CD1c-positive myeloid dendritic cell (primary cell): ENCODE results near the gene ATP5PF.
"Not testable (repeated sequence)": the region's sequence is repeated elsewhere in the genome, so short reads cannot be mapped to it uniquely, and the experiment has no call there.

Source experiments
- DNase-seq: peaks from one replicate; pipeline ENCODE4 v3.0.0-alpha.2; 2016; ENCODE audit errors: extremely low spot score

ATP5PF gene, protein sequence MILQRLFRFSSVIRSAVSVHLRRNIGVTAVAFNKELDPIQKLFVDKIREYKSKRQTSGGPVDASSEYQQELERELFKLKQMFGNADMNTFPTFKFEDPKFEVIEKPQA

DNA sequence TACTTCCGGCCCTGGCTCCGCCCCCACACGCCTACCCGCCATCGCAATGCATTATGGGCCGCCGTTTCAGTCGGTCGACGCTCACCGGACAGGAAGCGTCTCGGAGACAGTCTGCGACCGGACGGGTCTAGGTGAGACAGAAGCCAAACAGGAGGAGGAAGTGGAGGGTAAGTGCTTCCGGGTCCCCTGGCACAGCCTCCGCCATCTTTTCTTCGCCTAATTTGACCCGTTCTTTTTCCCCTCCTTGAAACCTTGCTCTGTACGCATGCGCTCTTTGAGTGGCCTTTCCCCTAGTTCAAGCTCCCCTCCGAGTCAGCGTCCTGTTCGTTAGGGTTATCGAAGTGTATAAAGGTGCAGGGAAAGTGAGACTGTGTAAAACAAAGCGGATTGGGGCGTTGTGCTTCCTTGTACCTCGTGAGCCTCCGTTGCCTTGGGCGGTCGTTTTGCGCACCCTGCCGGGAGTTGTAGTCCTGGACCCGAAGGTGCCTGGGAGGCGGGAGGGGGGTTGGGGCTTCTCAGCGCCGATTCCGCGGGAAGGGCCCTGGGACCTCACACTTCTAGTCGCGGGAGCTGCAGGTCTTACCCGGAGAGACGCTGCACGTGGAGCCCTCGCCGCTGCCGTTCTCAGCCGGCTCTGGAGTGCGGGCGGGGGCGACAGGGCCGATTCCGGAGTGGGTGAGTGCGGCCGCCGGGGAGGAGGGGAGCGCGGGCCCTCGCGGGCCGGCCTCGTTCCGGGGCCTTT, at the start of gene ATP5PF, which contains the start of gene GABPA:
ATP5PF (minus strand) TSS at position 1 of the 742 bp plus-strand sequence. CDS start 5,110 bp downstream, outside the sequence.
GABPA (plus strand) TSS at position 69 of the 742 bp plus-strand sequence. CDS start 6,627 bp downstream, outside the sequence.
- peak; percentile 98 for DNase-seq

DNA sequence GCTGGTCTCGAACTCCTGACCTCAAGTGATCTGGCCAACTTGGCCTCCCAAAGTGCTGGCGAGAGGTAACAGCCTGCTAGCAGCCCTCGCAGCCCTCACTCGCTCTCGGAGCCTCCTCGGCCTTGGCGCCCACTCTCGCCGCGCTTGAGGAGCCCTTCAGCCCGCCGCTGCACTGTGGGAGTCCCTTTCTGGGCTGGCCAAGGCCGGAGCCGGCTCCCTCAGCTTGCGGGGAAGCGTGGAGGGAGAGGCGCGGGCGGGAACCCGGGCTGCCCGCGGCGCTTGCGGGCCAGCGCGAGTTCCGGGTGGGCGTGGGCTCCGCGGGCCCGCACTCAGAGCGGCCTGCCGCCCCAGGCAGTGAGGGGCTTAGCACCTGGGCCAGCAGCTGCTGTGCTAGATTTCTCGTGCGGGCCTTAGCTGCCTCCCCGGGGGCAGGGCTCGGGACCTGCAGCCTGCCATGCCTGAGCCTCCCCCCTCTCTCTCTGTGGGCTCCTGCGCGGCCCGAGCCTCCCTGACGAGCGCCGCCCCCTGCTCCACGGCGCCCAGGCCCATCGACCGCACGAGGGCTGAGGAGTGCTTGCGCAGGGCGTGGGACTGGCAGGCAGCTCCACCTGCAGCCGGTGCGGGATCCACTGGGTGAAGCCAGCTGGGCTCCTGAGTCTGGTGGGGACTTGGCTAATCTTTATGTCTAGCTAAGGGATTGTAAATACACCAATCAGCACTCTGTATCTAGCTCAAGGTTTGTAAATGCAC, 43.6 kb upstream of the ATP5PF start:
- not testable (repeated sequence) for DNase-seq

DNA sequence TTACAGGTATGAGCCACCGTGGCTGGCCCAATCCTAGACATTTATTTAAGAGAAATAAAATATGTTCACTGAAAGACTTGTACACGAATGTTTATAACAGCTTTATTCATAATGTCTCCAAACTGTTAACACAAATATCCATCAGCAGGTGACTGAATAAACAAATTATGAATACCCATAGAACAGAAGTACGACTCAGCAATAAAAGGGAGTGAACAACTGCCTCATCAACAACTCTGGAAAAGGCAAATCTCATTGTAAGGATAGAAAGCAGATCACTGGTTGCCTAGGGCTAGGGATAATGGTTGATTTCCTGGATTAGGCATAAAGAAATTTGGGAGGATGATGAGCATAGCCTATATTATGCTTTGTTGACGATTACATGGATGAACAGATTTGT, 41.7 kb upstream of the ATP5PF start:
- no peak for DNase-seq

DNA sequence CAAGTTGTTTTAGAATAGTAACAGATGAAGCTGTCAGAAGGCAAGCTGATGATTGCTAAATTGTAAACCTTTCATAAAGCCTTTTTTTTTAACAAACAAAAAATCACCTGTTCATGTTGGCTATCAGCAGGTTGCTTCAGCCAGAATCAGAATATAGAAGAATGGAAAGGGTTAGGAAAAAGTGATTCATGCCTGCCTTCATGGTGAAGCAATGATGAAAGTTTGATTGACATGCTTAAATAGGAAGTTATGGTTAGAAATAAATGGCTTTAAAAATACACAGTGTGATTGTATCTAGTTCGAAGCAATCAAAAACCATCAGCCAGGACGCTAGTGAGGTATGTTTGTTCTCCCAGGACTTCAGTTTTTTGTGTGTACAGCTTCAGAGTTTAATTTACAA, 38.0 kb upstream of the ATP5PF start:
- DNase-seq: peak; percentile 27

DNA sequence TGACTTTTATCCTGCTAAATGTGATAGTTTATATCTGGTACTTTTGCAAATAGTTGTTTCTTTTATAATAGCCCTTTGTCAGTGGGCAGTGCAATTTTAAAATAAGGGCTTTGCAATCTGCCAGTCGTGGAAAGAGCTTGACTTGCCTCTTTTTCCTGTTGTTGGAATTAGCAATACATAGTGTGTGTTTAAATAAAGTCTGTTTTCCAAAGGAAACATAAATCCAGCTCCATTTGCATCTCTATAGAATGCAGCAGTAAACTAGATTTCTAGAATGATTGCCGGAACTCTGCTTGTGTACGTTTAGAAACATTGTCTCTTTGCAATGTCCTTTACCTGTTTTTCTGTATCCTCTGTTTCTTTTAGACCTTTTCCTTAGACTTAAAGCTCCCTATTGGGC, 33.2 kb upstream of the ATP5PF start:
- no peak for DNase-seq

DNA sequence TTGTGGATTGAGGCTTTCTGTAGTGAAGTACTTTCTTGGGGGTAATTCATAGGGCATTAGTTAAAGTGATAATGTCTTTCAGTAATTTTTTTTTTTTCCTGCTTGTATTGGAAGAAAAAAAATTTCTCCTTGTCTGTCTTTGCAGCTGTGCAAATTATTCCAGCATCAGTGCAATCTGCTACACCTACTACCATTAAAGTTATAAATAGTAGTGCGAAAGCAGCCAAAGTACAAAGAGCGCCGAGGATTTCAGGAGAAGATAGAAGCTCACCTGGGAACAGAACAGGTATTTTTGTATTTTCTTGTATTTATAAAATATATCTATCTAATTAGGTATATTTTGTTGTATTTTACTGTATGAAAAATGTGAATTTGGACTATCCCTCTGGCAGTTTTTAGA, 29.4 kb upstream of the ATP5PF start:
- DNase-seq: no peak

DNA sequence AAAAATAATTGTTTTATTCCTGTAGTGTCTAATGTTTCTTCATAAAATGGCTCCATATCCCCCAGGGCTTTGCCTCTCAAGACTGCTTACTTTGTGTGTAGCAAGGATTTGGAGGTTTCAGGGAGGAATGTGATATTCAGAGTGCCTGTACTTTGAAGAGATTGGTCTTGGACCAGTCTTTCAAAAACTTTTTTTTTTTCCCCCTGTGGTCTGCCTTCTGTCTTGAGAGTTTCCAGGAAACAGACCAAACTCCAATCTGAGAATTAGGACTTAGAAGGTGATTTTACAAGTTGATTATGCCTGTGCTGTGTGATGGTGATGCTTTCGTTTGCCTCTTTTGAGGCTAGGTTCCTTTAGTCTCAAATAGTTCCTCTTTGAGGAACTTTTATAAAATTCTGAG, 26.0 kb upstream of the ATP5PF start:
- DNase-seq: no peak

DNA sequence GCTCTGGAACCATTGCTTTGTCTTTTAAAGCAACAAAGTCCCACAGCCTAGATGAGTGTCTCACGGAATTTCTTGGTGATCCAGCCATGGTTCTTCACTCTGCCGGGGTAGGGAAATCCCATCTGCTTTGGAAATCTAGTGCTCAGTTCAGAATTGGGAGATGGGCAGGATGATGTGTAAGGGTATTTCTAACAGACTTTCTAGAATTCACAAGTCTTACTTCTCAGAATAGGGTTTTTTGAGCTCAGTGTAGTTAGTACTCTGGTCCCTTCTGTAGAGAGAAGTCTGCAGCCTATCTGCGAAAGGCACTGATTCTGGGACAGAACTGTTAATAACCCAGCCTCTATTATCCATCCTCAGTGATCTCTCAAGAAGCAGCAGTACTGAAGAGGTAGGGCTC, 25.4 kb upstream of the ATP5PF start:
- DNase-seq: no peak

DNA sequence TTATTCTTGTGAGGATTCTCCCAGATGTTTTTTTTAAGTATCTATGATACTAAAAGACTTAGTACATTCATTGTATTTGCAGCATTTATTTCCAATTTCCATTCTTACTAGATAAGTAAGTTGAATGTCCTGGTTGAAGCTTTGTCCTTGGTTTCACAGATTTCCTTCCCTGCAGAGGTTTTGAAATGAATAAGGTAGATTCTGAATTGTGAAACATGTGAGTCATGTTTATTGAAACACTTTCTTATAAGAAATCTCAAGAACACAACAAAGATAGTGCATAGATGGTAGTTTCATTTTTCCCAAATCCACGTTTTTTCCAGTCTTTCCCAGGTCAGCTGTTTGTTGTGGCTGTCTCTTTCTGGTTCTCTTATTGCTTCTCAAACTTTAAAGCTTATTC, 24.9 kb upstream of the ATP5PF start:
- no peak for DNase-seq

DNA sequence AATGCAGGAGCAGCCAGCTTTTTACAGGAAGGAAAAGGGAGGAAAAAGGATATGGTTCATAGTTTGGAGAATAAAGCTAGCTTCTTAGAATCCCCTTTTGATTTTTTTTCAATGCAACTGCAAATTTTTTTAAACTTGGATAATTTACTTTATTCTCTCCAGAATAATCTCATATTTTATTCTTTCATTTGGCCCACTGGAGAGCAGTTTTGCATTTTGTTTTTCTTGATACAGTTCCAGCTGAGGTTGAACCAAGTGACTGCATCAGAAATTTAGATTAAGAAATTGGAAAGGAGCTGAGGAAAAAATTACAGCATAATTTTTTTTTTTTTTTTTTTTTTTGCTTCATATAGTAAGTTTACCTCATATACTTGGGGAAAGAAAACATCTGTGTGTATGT, 22.8 kb upstream of the ATP5PF start:
- no peak for DNase-seq

DNA sequence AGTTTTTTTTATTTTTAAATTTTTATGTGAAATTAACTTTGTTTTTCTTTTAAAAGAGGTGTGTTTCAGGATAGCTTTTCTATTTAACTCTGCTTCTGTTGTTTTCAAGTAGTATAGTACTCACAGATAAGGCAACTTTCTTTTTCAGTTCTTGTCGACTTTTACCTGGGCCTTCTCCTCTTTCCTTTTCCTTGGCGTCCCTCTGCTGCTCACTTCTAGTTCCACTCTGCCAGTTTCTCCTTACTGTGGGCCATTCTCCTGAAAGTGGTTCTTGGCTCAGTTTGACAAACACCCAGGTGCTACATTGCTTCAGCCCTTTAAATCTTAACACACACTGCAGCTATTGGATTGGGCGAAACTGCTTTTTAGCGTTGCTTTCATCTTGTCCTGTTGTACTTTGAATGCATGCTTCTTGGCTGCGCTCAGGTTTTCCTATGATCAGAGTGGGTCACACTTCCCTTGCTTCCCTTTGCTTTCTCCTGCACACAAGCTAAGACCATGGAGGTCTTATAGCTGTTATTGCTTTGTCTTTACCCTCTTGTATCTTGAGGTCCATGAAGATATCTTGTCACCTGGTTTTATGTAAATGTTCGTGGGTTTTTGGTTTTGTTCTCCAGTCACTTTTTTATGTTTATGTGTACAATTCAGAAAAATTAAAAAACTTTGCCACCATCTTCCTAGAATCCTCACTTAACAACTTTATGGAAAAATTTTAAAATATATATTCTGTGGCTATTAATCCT, 21.7 kb upstream of the ATP5PF start:
- DNase-seq: no peak

DNA sequence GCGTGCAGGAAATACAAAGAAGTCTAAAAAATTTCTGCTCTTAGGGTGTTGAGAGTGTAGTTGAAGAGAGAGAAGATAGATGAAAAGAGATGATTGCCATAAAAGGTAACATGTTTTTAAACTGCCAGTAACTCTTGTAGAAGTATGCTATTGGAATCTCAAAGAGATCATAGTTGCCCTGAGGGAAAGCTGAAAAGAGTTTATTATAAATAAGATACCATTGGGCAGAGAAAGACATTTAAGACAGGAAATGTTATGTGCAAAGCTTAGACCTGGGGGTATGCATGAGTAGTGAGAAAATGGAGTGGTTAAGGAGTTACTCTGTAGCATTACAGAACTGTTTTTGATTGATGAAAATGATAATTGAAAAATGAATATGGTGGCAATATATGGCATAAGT, 17.7 kb upstream of the ATP5PF start:
- DNase-seq: no peak

DNA sequence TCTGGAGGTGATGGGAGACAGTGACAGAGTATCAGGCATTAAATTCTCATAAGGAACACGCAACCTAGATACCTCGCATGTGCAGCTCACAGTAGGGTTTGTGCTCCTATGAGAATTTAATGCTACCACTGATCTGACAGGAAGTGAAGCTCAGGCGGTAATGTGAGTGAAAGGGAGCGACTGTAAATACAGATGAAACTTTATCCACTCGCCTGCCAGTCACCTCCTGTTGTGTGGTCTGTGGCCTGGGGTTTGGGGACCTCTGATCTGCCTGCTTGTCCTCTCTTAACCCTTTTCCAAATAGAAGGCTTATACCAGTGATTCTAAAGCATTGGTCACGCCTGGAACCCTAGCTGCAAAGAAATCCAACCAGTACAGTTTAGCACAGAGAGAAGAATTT, 15.4 kb upstream of the ATP5PF start:
- no peak for DNase-seq

DNA sequence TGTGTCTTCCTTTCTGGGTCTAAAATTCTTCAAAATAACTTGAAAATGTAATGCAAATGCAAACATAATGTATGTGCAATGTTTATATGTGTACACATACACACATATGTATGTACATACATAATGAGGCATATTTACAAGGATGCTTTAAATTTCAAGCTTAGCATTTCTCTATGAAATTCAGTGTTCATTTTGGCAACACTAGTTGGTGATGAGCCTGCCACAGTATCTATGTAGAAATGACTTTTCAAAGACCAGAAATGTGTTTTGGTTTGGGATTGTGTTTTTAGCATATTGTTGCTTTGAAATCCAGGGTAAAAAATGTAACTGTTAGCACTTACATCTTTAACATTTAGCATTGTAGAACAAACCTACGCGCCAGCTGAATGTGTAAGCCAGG, 10.2 kb upstream of the ATP5PF start:
- no peak for DNase-seq

DNA sequence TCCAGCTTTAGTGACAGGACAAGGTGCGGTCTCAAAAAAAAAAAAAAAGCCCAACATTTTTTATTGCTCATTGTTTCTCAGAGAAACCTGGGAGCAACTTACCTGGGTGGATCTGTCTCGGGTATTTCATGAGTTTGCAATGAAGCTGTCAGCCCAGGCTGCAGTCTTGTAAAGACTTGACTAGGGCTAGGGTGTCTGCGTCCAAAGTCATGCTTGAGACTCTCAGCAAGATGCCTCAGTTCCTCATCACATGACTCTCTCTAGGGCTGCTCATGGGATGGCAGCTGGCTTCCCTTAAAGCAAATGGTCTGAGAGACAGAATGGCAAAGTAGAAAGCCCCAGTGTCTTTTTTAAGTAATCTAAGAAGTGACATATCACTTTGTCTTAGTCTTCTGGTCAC, 8.2 kb upstream of the ATP5PF start:
- no peak for DNase-seq

DNA sequence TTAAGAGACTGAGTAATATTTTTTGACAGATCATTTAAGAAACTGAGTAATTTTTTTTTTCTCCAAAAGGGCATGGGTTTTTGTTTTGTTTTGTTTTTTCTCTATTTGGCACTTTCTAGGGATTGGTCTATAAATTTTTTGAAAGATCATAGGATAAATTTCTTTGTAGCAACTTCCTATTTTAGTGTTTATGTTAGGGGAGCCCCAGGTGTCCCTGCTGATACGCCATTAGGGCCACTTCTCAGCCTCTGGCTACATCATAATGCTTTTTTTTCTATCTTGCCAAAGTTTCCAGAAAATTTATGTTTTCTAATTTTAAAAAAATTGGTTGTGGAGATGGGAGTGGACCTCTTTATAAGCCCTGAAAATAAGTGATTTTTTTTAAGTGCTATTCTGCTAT, 2.7 kb upstream of the ATP5PF start:
- no peak for DNase-seq

DNA sequence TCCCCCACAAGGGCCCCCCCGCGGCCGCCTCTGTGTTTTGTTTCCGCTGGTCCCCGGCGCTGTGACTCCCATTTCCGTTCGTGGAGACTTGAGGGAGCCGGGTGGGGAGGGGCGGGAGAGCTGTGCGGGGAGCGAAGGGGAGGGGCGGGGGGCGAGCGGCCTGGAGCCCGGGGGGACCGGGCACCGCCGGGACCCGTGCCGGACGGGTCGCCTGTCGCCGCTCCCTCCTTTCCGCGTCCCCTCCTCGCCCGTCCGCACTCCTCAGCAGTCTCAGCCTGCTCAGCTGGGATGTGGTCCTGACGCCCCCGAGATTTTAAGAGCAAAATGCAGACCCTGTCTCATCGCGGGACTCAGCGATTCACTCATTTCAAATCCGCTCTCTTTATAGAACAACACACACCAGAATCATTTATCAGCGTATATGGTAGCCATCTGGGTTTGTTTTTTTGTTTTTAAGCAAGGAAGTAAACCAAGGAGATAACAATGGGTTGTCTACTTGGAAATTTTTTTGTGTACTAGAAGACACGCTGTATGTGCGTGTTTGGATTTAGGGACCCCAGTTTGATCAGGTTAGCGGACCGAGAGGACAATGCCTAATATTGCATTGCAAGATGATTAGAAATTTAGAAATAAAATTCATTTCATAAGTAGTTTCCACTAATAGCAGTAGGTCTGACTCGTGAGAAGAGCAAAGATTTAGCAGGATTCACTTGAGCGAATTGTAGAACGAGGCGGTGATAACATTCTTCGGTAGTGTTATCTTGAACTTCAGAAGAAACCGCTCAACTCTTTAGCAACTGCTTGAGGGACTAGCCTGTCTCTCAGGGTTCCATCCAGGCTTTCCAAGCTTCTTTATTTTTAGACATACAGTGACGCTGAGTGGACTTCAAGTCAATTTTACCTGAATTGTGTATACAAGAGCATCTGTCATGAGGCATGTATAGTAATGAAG, 1.2 kb upstream of the ATP5PF start:
- peak; percentile 73 for DNase-seq

DNA sequence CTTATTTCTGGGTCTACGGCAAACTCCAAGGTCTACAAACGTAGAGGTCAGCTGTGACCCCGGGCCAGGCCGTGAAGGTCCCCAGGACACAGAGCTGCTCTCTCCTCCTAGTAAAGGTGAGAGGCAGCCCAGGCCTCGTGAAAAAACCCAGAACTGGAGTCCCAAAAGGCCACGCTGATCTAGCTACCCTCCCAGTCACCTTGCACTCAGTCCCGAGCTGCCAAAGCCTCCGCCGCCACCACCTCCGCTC, 125 bp downstream of the ATP5PF start:
- DNase-seq: no peak

DNA sequence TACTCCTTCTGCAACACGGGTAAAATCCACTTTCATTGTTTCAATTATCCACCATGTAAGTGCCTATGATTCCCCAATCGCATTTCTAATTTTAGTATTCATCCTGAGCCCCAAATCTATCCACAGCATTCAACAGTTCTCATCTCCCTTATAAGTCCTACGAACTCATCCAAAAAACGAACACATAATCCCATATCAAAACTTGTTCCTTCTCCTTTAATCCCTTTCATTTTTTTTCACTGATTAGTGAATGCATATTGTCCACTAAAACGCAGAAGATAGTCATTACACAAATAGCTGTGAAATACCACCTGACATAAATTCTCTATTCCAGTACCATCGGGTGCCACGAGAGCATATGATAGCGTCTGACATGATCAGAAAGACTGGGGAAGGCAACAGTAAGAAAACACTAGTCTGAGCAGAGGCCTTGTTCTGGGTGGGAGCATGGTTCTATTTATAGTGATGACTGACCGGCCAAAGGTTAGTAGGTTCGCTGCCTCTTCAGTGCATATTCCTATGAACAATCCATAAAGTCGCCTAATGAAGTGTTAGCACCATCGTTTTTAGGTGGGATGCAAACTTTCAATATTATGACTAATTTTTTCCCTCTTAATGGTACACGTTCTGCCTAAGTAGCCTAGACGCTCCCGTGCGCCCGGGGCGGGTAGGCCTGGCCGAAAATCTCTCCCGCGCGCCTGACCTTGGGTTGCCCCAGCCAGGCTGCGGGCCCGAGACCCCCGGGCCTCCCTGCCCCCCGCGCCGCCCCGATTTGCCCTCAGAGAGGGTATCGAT, 648 bp downstream of the ATP5PF start:
- DNase-seq: peak; percentile 30

DNA sequence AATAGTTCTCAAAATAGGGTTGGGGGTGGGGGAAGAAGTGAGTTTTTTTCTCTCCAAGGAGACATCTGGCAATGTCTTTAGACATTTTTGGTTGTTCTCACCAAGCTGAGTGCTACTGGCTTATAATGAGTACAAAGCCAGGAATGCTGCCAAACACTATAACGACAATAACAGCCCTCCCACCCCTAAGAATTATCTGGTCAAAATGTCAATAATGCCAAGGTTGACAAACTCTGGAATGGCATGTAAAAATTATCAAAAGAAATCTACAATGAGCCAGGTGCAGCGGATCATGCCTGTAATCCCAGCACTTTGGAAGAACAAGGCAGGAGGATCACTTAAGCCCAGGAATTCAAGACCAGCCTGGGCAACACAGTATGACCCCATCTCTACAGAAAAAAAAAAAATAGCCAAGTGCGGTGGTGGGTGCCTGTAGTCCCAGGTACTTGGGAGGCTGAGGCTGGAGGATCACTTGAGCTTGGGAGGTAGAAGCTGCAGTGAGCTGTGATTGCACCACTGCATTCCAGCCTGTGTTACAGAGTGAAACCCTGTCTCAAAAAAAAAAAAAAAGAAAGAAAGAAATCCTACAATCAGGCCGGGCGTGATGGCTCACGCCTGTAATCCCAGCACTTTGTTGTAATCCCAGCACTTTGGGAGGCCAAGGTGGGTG, 2.5 kb downstream of the ATP5PF start:
- no peak for DNase-seq
